Loucy (cell line): Measurements from ENCODE around the gene DHRS12.

Experiments
- H2AFZ ChIP-seq: fragments of 200-600 bp; sonication (generic); 2 replicates; pipeline ENCODE4 v1.6.0; 2016; ENCODE audit warnings: antibody characterized with exemption, mild to moderate bottlenecking, low read length, moderate library complexity
- H3F3A ChIP-seq: fragments of 200-600 bp; 2 replicates; pipeline ENCODE4 v1.6.0; 2016; ENCODE audit warnings: antibody characterized with exemption, low read depth, mild to moderate bottlenecking
- H3K27me3 ChIP-seq: fragments of 200-600 bp; sonication (generic); 2 replicates; pipeline ENCODE4 v1.6.1; 2014; ENCODE audit warnings: low read length, mild to moderate bottlenecking; ENCODE audit not compliant: insufficient read depth, poor library complexity, severe bottlenecking
- H3K36me3 ChIP-seq: fragments of 200-600 bp; sonication (generic); 2 replicates; pipeline ENCODE4 v1.6.1; 2016; ENCODE audit warnings: low read length; ENCODE audit not compliant: insufficient read depth
- H3K4me1 ChIP-seq: fragments of 200-600 bp; sonication (generic); 2 replicates; pipeline ENCODE4 v1.5.1; 2014; ENCODE audit warnings: low read length, mild to moderate bottlenecking; ENCODE audit not compliant: insufficient read depth, poor library complexity, severe bottlenecking
- H3K4me2 ChIP-seq: fragments of 200-600 bp; sonication (generic); 2 replicates; pipeline ENCODE4 v1.6.0; 2014; ENCODE audit warnings: antibody characterized with exemption, low read length, low read depth, mild to moderate bottlenecking; ENCODE audit not compliant: poor library complexity, severe bottlenecking
- H3K4me3 ChIP-seq: fragments of 200-600 bp; sonication (generic); 2 replicates; pipeline ENCODE4 v1.5.1; 2014; ENCODE audit warnings: low read length, mild to moderate bottlenecking, mixed read lengths; ENCODE audit not compliant: poor library complexity, severe bottlenecking
- H3K79me2 ChIP-seq: fragments of 200-600 bp; sonication (generic); 2 replicates; pipeline ENCODE4 v1.6.1; 2014; ENCODE audit warnings: low read length; ENCODE audit not compliant: insufficient read depth
- H3K9ac ChIP-seq: fragments of 200-600 bp; sonication (generic); 2 replicates; pipeline ENCODE4 v1.6.0; 2014; ENCODE audit warnings: mild to moderate bottlenecking, low read depth, low read length, moderate library complexity; ENCODE audit not compliant: poor library complexity, severe bottlenecking
- H3K9me2 ChIP-seq: fragments of 200-600 bp; sonication (generic); replicated peaks from 2 replicates; pipeline ENCODE4 v1.6.1; 2016; ENCODE audit warnings: low read depth, low read length, mixed read lengths
- H3K9me3 ChIP-seq: fragments of 200-600 bp; sonication (generic); 2 replicates; pipeline ENCODE4 v1.6.1; 2014; ENCODE audit warnings: mild to moderate bottlenecking, antibody characterized with exemption, low read length, low read depth; ENCODE audit not compliant: insufficient read depth
- H4K20me1 ChIP-seq: fragments of 200-600 bp; sonication (generic); 2 replicates; pipeline ENCODE4 v1.6.0; 2014; ENCODE audit warnings: antibody characterized with exemption, low read length, mild to moderate bottlenecking; ENCODE audit not compliant: insufficient read depth, poor library complexity, severe bottlenecking
- CTCF ChIP-seq: fragments of 200-600 bp; sonication (generic); conservative IDR thresholded peaks from 2 replicates; pipeline ENCODE4 v1.5.1; 2014; ENCODE audit warnings: mild to moderate bottlenecking, antibody characterized with exemption, low read length
- EZH2phosphoT487 ChIP-seq: fragments of 200-600 bp; IDR thresholded peaks from 2 replicates; pipeline ENCODE4 v1.6.1; 2018; ENCODE audit warnings: antibody characterized with exemption, mild to moderate bottlenecking, moderate library complexity, borderline replicate concordance

The DHRS12 gene

DNA sequence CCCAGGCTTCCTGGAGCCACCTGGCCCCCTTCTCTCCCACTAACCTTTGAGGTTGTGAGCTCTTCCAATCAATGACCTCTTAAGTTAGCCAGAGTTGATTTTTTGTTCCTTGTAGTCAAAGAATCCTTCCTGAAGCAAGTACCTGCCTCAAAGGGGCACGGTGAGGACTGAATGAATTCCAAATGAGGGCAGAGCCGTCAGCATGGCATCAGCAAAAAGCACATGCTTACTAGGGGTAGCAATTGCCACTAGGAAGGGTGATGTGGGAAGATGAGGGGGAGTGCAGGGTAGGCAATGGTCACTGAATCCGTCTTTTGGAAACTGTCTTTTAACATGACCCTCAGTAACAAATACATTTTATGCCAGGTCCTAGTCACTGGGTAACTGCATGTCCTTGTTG is 15.6 kb upstream of the DHRS12 start:
- no peaks in the 10 kb centered on the region for H3K36me3 ChIP-seq
- H3K9me2 ChIP-seq = no peaks in the 10 kb centered on the region
- H3K4me1 ChIP-seq = peaks cover 54% of the 10 kb centered on the region
- H3K9me3 ChIP-seq = no peaks in the 10 kb centered on the region
- no peak overlapping the region for H3K9ac ChIP-seq
- H3K4me3 ChIP-seq = no peak overlapping the region
- H3K27me3 ChIP-seq = no peaks in the 10 kb centered on the region
- 0 out of 2 replicates have a peak, but pooled peaks cover 3% of the 10 kb centered on the region for H3F3A ChIP-seq
- no peak overlapping the region for H3K4me2 ChIP-seq
- no peaks in the 10 kb centered on the region for H3K79me2 ChIP-seq
- peak overlapping the region; percentile 1; the same call in 1 of the 2 replicates for H2AFZ ChIP-seq
- no peak for TF ChIP-seq CTCF
- TF ChIP-seq EZH2phosphoT487 = no peak
- H4K20me1 ChIP-seq = no peaks in the 10 kb centered on the region

DNA sequence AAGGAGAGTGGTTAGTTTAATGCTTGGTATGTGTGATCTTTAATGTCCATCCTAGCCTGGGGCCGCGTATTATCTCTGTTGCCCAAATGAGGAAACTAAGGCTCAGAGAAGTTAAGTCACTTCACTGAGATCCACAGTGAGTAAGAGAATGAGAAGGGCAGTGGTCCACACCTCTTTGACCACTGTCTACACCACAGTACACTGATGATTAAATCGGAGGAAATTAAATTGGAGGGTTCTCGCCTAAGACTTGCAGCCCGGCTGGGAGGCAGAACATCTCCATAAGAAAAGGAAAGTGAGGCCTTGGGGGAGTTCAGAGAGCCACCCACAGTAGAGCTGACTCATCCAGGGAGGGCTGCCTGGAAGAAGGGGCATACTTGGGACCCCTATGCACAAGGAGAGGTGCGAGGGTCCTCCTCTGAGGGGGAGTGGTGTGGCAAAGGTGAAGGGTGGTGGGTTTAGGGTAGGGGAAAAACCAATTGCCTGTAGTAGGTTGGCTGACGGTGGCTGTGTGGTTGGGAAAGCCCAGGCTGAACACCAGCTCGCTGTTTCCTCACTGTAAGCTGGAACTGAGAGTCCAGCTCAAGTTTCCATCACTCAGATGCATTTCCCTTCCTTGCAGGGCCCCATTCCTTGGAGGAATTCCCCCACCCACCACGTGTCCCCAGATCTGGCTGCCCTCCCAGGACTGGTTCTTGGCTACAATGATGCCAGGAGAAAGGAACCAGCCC is 15.0 kb upstream of the DHRS12 start:
- Histone ChIP-seq H3K4me2 (no peak overlapping the region), H3K9me2 (no peaks in the 10 kb centered on the region), H4K20me1 (no peaks in the 10 kb centered on the region), H3K9me3 (no peaks in the 10 kb centered on the region), H3F3A (0 out of 2 replicates have a peak, but pooled peaks cover 3% of the 10 kb centered on the region), H3K4me1 (peaks cover 48% of the 10 kb centered on the region), H3K27me3 (no peaks in the 10 kb centered on the region), H3K79me2 (no peaks in the 10 kb centered on the region), H3K4me3 (no peak overlapping the region), H2AFZ (no peak overlapping the region), H3K9ac (no peak overlapping the region), H3K36me3 (no peaks in the 10 kb centered on the region)
- TF ChIP-seq EZH2phosphoT487 (no peak), CTCF (no peak)

GRCh38 chr13:51818276-51818675 is 14.3 kb upstream of the DHRS12 start:
- Histone ChIP-seq H3K36me3 (no peaks in the 10 kb centered on the region), H3K9me3 (no peaks in the 10 kb centered on the region), H3K4me1 (peaks cover 44% of the 10 kb centered on the region), H3K27me3 (no peaks in the 10 kb centered on the region), H2AFZ (no peak overlapping the region), H3K4me3 (no peak overlapping the region), H3K79me2 (no peaks in the 10 kb centered on the region), H3K9ac (no peak overlapping the region), H4K20me1 (no peaks in the 10 kb centered on the region), H3K4me2 (no peak overlapping the region), H3F3A (0 out of 2 replicates have a peak, but pooled peaks cover 3% of the 10 kb centered on the region), H3K9me2 (no peaks in the 10 kb centered on the region)
- TF ChIP-seq CTCF (peak; percentile 40), EZH2phosphoT487 (no peak)
